GM18498 (cell line): ENCODE results near the gene GOLGA6L2.
"Not testable (repeated sequence)": the region's sequence is repeated elsewhere in the genome, so short reads cannot be mapped to it uniquely, and the experiment has no call there.

Experiments used
- ATAC-seq: cut with Tn5 transposase; IDR thresholded peaks from one replicate; pipeline ENCODE4 v1.9.1; 2021; ENCODE audit warnings: mild to moderate bottlenecking, moderate library complexity; ENCODE audit not compliant: unreplicated experiment

Gene GOLGA6L2

GRCh38 chr15:23424111-23424904 is 22.7 kb downstream of the GOLGA6L2 start:
- ATAC-seq, result no peak

GRCh38 chr15:23422946-23423708 is 23.9 kb downstream of the GOLGA6L2 start:
- peak; percentile 50 for ATAC-seq

- ATAC-seq, result no peak
Observed at GRCh38 chr15:23422099-23422945, 24.7 kb downstream of the GOLGA6L2 start.

GRCh38 chr15:23420806-23421575 is 26.1 kb downstream of the GOLGA6L2 start:
- ATAC-seq, result no peak

- ATAC-seq, result peak; percentile 57
Observed at GRCh38 chr15:23416349-23417276, 30.4 kb downstream of the GOLGA6L2 start.

- ATAC-seq, result not testable (repeated sequence)
Observed at GRCh38 chr15:23415866-23416265, 31.2 kb downstream of the GOLGA6L2 start.

GRCh38 chr15:23415321-23415865 is 31.6 kb downstream of the GOLGA6L2 start:
- no peak for ATAC-seq

- ATAC-seq, result not testable (repeated sequence)
Observed at GRCh38 chr15:23412881-23413600, 34.0 kb downstream of the GOLGA6L2 start.

- no peak for ATAC-seq
Observed at GRCh38 chr15:23411841-23412240, 35.2 kb downstream of the GOLGA6L2 start.

- no peak for ATAC-seq
Observed at GRCh38 chr15:23403550-23403949, 43.5 kb downstream of the GOLGA6L2 start.

GRCh38 chr15:23402544-23402943 is 44.5 kb downstream of the GOLGA6L2 start:
- no peak for ATAC-seq

- no peak for ATAC-seq
Observed at GRCh38 chr15:23402140-23402539, 44.9 kb downstream of the GOLGA6L2 start.

- no peak for ATAC-seq
Observed at GRCh38 chr15:23401627-23402026, 45.4 kb downstream of the GOLGA6L2 start.

- not testable (repeated sequence) for ATAC-seq
Observed at GRCh38 chr15:23399207-23399606, 47.8 kb downstream of the GOLGA6L2 start.

GRCh38 chr15:23398357-23398756 is 48.7 kb downstream of the GOLGA6L2 start:
- ATAC-seq, result not testable (repeated sequence)

- no peak for ATAC-seq
Observed at GRCh38 chr15:23397779-23398178, 49.3 kb downstream of the GOLGA6L2 start.

- ATAC-seq, result no peak
Observed at GRCh38 chr15:23395832-23396231, 51.2 kb downstream of the GOLGA6L2 start.

- ATAC-seq, result no peak
Observed at GRCh38 chr15:23395030-23395692, 51.9 kb downstream of the GOLGA6L2 start.
